HEK293 (cell line): ENCODE data around the gene ELANE.
A peak's percentile ranks its signal among the peaks of the same experiment; 100 is the strongest.

Experiments
- CTCF ChIA-PET: fragments of 350-600 bp; formaldehyde crosslinking; extraction: SDS; loops from one replicate; lab custom pipeline; 2021; ENCODE audit warnings: antibody characterized with exemption; lab: Yijun Ruan, JAX
- POLR2A ChIA-PET: fragments of 300-600 bp; formaldehyde crosslinking; extraction: SDS; loops from one replicate; lab custom pipeline; 2020; ENCODE audit warnings: antibody characterized with exemption, inconsistent platforms; lab: Yijun Ruan, JAX
- H3K27ac ChIP-seq: fragments of 200-500 bp; sonication (Bioruptor generic); 2 replicates; pipeline ENCODE4 v1.5.1; 2014; ENCODE audit warnings: low read depth, low read length, control low read depth, inconsistent platforms; ENCODE audit errors: extremely low read depth
- H3K36me3 ChIP-seq, 2 experiments: fragments of 200-500 bp in 1 of 2; sonication (Bioruptor generic) in 1 of 2; 1 replicate in 1 of 2; 2 replicates in 1 of 2; pipeline ENCODE4 v1.5.1; 2014 to 2017; ENCODE audit warnings: inconsistent platforms in 2 of 2, low read length in 2 of 2; ENCODE audit not compliant: control insufficient read depth in 2 of 2, insufficient read depth in 1 of 2
- H3K4me1 ChIP-seq: fragments of 200-500 bp; sonication (Bioruptor generic); 2 replicates; pipeline ENCODE4 v1.5.1; 2014; ENCODE audit warnings: mild to moderate bottlenecking, low read length, inconsistent platforms; ENCODE audit not compliant: control insufficient read depth, insufficient read depth
- H3K4me3 ChIP-seq: 2 replicates; pipeline ENCODE4 v1.5.1; 2011; ENCODE audit warnings: low read depth, mild to moderate bottlenecking, control low read depth, low read length, moderate library complexity
- H3K9me3 ChIP-seq: fragments of 200-500 bp; sonication (Bioruptor generic); 2 replicates; pipeline ENCODE4 v1.5.1; 2014; ENCODE audit warnings: low read depth, low read length, inconsistent platforms; ENCODE audit not compliant: control insufficient read depth, insufficient read depth
- EGR2 ChIP-seq: fragments of 450-650 bp; formaldehyde crosslinking; IDR thresholded peaks from 2 replicates; pipeline ENCODE4 v1.5.1; 2016; ENCODE audit warnings: low read depth, missing biosample characterization, missing genetic modification characterization
- KLF1 ChIP-seq: fragments of 450-650 bp; formaldehyde crosslinking; IDR thresholded peaks from 2 replicates; pipeline ENCODE4 v1.5.1; 2016; ENCODE audit warnings: missing biosample characterization, missing genetic modification characterization
- KLF16 ChIP-seq: fragments of 450-650 bp; formaldehyde crosslinking; IDR thresholded peaks from 2 replicates; pipeline ENCODE4 v1.5.1; 2017; ENCODE audit warnings: missing biosample characterization, missing genetic modification characterization
- KLF8 ChIP-seq: fragments of 450-650 bp; formaldehyde crosslinking; IDR thresholded peaks from 2 replicates; pipeline ENCODE4 v1.5.1; 2016; ENCODE audit warnings: missing biosample characterization, missing genetic modification characterization
- KLF9 ChIP-seq: fragments of 450-650 bp; formaldehyde crosslinking; IDR thresholded peaks from 2 replicates; pipeline ENCODE4 v1.5.1; 2016; ENCODE audit warnings: missing biosample characterization, missing genetic modification characterization, low read depth
- SCRT2 ChIP-seq: fragments of 450-650 bp; formaldehyde crosslinking; IDR thresholded peaks from 2 replicates; pipeline ENCODE4 v1.5.1; 2016; ENCODE audit warnings: missing biosample characterization, missing genetic modification characterization
- SP2 ChIP-seq: fragments of 450-650 bp; formaldehyde crosslinking; IDR thresholded peaks from 2 replicates; pipeline ENCODE4 v1.5.1; 2016; ENCODE audit warnings: missing biosample characterization, missing genetic modification characterization
- SP3 ChIP-seq: fragments of 450-650 bp; formaldehyde crosslinking; IDR thresholded peaks from 2 replicates; pipeline ENCODE4 v1.5.1; 2016; ENCODE audit warnings: missing biosample characterization, missing genetic modification characterization
- ZFHX2 ChIP-seq: fragments of 450-650 bp; formaldehyde crosslinking; conservative IDR thresholded peaks from 2 replicates; pipeline ENCODE4 v1.5.1; 2016; ENCODE audit warnings: missing biosample characterization, missing genetic modification characterization
- ZFP3 ChIP-seq: fragments of 450-650 bp; formaldehyde crosslinking; IDR thresholded peaks from 2 replicates; pipeline ENCODE4 v1.5.1; 2016; ENCODE audit warnings: low read depth, missing biosample characterization, missing genetic modification characterization
- ZNF37A ChIP-seq: fragments of 450-650 bp; IDR thresholded peaks from 2 replicates; pipeline ENCODE4 v1.5.1; 2018; ENCODE audit warnings: missing biosample characterization, missing genetic modification characterization
- ZNF416 ChIP-seq: fragments of 450-650 bp; formaldehyde crosslinking; IDR thresholded peaks from 2 replicates; pipeline ENCODE4 v1.5.1; 2016; ENCODE audit warnings: missing biosample characterization, missing genetic modification characterization
- ZNF510 ChIP-seq: fragments of 450-650 bp; formaldehyde crosslinking; IDR thresholded peaks from 2 replicates; pipeline ENCODE4 v1.5.1; 2018; ENCODE audit warnings: mild to moderate bottlenecking, missing genetic modification characterization, missing biosample characterization; ENCODE audit not compliant: insufficient replicate concordance
- ZNF610 ChIP-seq: fragments of 450-650 bp; formaldehyde crosslinking; IDR thresholded peaks from 2 replicates; pipeline ENCODE4 v1.5.1; 2016; ENCODE audit warnings: missing biosample characterization, missing genetic modification characterization, borderline replicate concordance
- ZNF701 ChIP-seq: fragments of 450-650 bp; formaldehyde crosslinking; IDR thresholded peaks from 2 replicates; pipeline ENCODE4 v1.5.1; 2016; ENCODE audit warnings: missing biosample characterization, missing genetic modification characterization
- TF ChIP-seq, protein P1 (sequence below): fragments of 450-650 bp; formaldehyde crosslinking; IDR thresholded peaks from 2 replicates; pipeline ENCODE4 v1.5.1; 2016; ENCODE audit warnings: missing biosample characterization, missing genetic modification characterization, borderline replicate concordance
- TF ChIP-seq, protein P2 (sequence below): fragments of 450-650 bp; formaldehyde crosslinking; optimal IDR thresholded peaks from 2 replicates; pipeline ENCODE3; 2016; ENCODE audit warnings: missing biosample characterization, mild to moderate bottlenecking, missing genetic modification characterization
- TF ChIP-seq, protein P3 (sequence below): fragments of 450-650 bp; formaldehyde crosslinking; IDR thresholded peaks from 2 replicates; pipeline ENCODE4 v1.5.1; 2016; ENCODE audit warnings: missing biosample characterization, missing genetic modification characterization
- TF ChIP-seq, protein P4 (sequence below): fragments of 450-650 bp; formaldehyde crosslinking; IDR thresholded peaks from 2 replicates; pipeline ENCODE4 v1.5.1; 2016; ENCODE audit warnings: missing biosample characterization, missing genetic modification characterization

The ELANE gene

DNA sequence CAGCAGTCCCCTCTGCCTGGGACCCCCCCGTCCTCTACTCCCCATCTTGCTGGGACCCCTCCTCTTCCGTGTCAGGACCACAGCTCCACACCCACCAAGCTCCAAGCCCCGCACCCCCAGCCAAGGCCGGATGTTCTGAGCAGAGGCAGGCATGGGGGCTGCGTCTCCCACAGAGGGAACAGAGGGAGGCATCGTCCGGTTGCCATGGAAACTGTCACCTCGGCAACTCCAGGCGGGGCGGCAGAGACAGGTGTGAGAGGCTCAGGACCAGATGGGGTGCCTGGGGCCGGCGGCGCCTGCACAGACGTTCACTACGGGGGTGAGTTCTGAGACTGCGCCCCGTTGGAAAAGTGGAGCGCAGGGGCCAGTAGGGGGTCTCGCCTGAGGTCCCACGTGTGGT lies 46.6 kb downstream of the ELANE start (continued):
- TF ChIP-seq, protein P1, sequence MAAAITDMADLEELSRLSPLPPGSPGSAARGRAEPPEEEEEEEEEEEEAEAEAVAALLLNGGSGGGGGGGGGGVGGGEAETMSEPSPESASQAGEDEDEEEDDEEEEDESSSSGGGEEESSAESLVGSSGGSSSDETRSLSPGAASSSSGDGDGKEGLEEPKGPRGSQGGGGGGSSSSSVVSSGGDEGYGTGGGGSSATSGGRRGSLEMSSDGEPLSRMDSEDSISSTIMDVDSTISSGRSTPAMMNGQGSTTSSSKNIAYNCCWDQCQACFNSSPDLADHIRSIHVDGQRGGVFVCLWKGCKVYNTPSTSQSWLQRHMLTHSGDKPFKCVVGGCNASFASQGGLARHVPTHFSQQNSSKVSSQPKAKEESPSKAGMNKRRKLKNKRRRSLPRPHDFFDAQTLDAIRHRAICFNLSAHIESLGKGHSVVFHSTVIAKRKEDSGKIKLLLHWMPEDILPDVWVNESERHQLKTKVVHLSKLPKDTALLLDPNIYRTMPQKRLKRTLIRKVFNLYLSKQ = no peak
- TF ChIP-seq, protein P2, sequence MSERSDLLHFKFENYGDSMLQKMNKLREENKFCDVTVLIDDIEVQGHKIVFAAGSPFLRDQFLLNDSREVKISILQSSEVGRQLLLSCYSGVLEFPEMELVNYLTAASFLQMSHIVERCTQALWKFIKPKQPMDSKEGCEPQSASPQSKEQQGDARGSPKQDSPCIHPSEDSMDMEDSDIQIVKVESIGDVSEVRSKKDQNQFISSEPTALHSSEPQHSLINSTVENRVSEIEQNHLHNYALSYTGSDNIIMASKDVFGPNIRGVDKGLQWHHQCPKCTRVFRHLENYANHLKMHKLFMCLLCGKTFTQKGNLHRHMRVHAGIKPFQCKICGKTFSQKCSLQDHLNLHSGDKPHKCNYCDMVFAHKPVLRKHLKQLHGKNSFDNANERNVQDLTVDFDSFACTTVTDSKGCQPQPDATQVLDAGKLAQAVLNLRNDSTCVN (tag by site-specific recombination) = no peak

DNA sequence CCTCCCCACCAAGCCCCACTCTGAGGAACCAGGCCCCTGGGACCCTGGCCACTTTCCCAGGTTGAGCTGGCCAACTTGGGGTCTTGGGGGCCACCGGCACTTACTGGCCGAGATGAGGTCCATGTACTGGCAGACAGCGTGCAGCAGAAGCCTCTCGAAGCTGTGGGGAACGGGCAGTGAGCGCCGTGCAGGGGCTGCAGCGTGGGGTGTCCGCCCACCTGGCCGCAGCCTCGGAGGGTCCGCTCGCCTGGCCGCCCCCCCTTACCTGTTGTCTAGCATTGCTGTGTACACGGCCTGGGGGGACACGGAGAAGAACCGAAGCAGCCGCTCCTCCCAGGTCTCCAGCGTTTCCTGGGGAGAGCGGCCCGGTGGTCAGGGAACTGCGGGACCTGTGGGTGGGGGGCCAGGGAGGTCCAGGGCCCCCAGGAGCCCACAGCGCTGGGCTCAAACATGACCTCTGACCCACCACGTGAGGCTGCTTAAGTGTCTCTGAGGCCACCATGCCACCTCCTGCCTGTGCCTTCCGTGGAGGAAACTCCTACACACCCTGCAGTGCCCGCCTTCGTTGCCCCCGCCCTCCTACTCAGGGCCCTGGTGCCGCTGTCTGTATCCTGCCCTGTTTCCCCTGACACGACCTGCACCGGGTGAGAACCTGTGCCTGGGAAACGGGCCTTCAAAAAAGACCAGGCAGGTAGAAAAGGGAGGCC lies 47.4 kb downstream of the ELANE start:
- Histone ChIP-seq H3K27ac (no peak overlapping the region), H3K36me3 (peaks cover 0 to 15% of the 10 kb centered on the region in 2 experiments; a peak in 1 of 3 replicates), H3K9me3 (no peaks in the 10 kb centered on the region), H3K4me1 (no peaks in the 10 kb centered on the region; the same call in 1 of the 2 replicates), H3K4me3 (no peak overlapping the region)
- ChIA-PET CTCF (no interaction called here), POLR2A (no interaction called here)
- TF ChIP-seq ZNF37A = no peak
- TF ChIP-seq ZFP3 (tag by site-specific recombination) = peak; percentile 94

DNA sequence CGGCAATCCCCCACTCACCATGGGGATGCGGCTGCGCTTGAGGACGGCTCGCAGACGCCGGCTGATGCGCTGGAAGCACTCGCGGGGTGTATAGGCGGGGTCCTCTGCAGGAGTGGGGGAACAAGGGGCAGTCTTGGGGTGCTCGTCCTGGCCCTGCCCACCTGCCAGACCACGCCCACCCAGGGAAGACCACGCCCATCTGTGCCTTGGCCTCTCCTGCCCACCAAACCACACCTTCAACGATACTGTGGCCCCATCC lies 47.9 kb downstream of the ELANE start:
- H3K9me3 ChIP-seq = no peaks in the 10 kb centered on the region
- no peak overlapping the region for H3K27ac ChIP-seq
- ChIA-PET CTCF (no interaction called here), POLR2A (no interaction called here)
- H3K4me1 ChIP-seq = no peaks in the 10 kb centered on the region; the same call in 1 of the 2 replicates
- peak; percentile 95 for TF ChIP-seq KLF9 (tag by site-specific recombination)
- TF ChIP-seq KLF8 = peak; percentile 93; the same call in 1 of the 2 replicates
- TF ChIP-seq ZNF416 (tag by site-specific recombination) = no peak
- peaks cover 0 to 15% of the 10 kb centered on the region in 2 experiments; a peak in 1 of 3 replicates for H3K36me3 ChIP-seq
- H3K4me3 ChIP-seq = no peak overlapping the region

DNA sequence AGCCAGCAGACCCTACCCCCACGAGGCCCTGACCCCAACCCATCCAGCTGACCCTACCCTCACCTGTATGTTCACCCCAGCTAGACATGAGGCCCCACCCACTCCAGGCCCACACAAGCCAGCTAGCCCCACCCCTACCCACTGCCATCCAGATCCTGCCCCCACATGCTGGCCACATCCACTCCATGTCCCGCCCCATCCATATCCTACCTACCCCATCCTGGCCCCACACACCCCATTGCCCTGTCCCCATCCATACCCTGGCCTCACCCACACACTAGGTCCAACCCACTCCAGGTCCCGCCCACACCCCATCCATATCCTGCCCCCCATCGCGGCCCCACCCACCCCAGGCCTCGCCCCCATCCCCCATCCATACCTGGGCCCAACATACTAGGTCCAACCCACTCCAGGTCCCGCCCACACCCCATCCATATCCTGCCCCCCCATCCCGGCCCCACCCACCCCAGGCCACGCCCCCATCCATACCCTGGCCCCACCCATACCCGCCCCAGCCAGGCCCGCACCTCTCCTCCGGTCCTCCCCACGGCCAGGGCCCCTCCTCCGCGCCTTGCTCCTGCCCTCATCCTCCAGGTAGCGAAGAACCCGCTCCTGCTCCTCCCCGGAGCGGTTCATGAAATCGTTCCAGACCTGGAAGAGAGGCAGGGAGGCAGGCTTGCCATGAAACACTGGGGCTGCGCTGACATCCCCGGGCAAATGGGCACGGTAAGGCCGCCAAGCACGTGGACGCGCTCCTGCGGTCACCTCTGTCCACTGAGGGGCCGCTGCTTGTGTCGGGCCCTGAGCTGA lies 48.4 kb downstream of the ELANE start:
- Histone ChIP-seq H3K36me3 (peaks cover 0 to 15% of the 10 kb centered on the region in 2 experiments; a peak in 1 of 3 replicates), H3K4me1 (no peaks in the 10 kb centered on the region; the same call in 1 of the 2 replicates), H3K9me3 (no peaks in the 10 kb centered on the region), H3K27ac (no peak overlapping the region), H3K4me3 (no peak overlapping the region)
- ChIA-PET CTCF (no interaction called here), POLR2A (interaction anchor here (0.7 kb wide), 1 partner anchor 20 kb away, joined by 7 read pairs; no protein-coding TSS in a partner anchor)
- TF ChIP-seq, protein P3, sequence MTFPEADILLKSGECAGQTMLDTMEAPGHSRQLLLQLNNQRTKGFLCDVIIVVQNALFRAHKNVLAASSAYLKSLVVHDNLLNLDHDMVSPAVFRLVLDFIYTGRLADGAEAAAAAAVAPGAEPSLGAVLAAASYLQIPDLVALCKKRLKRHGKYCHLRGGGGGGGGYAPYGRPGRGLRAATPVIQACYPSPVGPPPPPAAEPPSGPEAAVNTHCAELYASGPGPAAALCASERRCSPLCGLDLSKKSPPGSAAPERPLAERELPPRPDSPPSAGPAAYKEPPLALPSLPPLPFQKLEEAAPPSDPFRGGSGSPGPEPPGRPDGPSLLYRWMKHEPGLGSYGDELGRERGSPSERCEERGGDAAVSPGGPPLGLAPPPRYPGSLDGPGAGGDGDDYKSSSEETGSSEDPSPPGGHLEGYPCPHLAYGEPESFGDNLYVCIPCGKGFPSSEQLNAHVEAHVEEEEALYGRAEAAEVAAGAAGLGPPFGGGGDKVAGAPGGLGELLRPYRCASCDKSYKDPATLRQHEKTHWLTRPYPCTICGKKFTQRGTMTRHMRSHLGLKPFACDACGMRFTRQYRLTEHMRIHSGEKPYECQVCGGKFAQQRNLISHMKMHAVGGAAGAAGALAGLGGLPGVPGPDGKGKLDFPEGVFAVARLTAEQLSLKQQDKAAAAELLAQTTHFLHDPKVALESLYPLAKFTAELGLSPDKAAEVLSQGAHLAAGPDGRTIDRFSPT (tag by site-specific recombination) = peak; percentile 53; the same call in 1 of the 2 replicates
- TF ChIP-seq ZNF37A = no peak
- peak; percentile 82 for TF ChIP-seq ZFHX2 (tag by site-specific recombination)
- TF ChIP-seq KLF8 = peak; percentile 43
- peak; percentile 61 for TF ChIP-seq EGR2
- TF ChIP-seq SCRT2 = no peak
- peak; percentile 18; the same call in 1 of the 2 replicates for TF ChIP-seq KLF9 (tag by site-specific recombination)
- TF ChIP-seq KLF1 (tag by site-specific recombination) = peak; percentile 86
- TF ChIP-seq SP2 (tag by site-specific recombination) = peak; percentile 56
- TF ChIP-seq KLF16 (tag by site-specific recombination) = 0 out of 2 replicates have a peak, but pooled peaks have one; percentile 17
- peak; percentile 32; the same call in 1 of the 2 replicates for TF ChIP-seq SP3 (tag by site-specific recombination)
- no peak for TF ChIP-seq ZNF610 (tag by site-specific recombination)
- no peak for TF ChIP-seq ZNF510 (tag by site-specific recombination)
- no peak for TF ChIP-seq ZNF701 (tag by site-specific recombination)
- TF ChIP-seq, protein P4, sequence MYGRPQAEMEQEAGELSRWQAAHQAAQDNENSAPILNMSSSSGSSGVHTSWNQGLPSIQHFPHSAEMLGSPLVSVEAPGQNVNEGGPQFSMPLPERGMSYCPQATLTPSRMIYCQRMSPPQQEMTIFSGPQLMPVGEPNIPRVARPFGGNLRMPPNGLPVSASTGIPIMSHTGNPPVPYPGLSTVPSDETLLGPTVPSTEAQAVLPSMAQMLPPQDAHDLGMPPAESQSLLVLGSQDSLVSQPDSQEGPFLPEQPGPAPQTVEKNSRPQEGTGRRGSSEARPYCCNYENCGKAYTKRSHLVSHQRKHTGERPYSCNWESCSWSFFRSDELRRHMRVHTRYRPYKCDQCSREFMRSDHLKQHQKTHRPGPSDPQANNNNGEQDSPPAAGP (tag by site-specific recombination) = no peak; the same call in 1 of the 2 replicates
